GM21360 (cell line): ENCODE data around the gene TMEM138.

Source experiments
- ATAC-seq: cut with Tn5 transposase; IDR thresholded peaks from one replicate; pipeline ENCODE4 v1.9.1; 2021; ENCODE audit warnings: mild to moderate bottlenecking, moderate library complexity; ENCODE audit not compliant: unreplicated experiment

Gene TMEM138

GRCh38 chr11:61404641-61405040 is 42.5 kb downstream of the TMEM138 start:
- ATAC-seq = no peak

GRCh38 chr11:61406067-61406466 is 43.9 kb downstream of the TMEM138 start:
- no peak for ATAC-seq

- no peak for ATAC-seq
Observed at GRCh38 chr11:61406991-61407728, 45.0 kb downstream of the TMEM138 start.

- ATAC-seq = no peak
Observed at GRCh38 chr11:61411589-61411988, 49.4 kb downstream of the TMEM138 start.

- ATAC-seq = no peak
Observed at GRCh38 chr11:61413496-61413895, 51.3 kb downstream of the TMEM138 start.

- ATAC-seq = no peak
Observed at GRCh38 chr11:61414547-61414946, 52.4 kb downstream of the TMEM138 start.

- no peak for ATAC-seq
Observed at GRCh38 chr11:61415381-61415780, 53.2 kb downstream of the TMEM138 start.

- no peak for ATAC-seq
Observed at GRCh38 chr11:61416941-61417340, 54.8 kb downstream of the TMEM138 start.

- ATAC-seq = no peak
Observed at GRCh38 chr11:61417670-61418069, 55.5 kb downstream of the TMEM138 start.

- no peak for ATAC-seq
Observed at GRCh38 chr11:61418136-61418535, 56.0 kb downstream of the TMEM138 start.
